ENCODE data around the gene MYO1F. TPM values are rescaled to one million over a fixed set of nuclear protein-coding genes. Genes with fewer than 3 reads are reported as not detected.
A peak's percentile ranks its signal among the peaks of the same experiment; 100 is the strongest.

Gene MYO1F
- total RNA-seq, 2 experiments from 2014 or later: 66.7 to 67.4 TPM

DNA sequence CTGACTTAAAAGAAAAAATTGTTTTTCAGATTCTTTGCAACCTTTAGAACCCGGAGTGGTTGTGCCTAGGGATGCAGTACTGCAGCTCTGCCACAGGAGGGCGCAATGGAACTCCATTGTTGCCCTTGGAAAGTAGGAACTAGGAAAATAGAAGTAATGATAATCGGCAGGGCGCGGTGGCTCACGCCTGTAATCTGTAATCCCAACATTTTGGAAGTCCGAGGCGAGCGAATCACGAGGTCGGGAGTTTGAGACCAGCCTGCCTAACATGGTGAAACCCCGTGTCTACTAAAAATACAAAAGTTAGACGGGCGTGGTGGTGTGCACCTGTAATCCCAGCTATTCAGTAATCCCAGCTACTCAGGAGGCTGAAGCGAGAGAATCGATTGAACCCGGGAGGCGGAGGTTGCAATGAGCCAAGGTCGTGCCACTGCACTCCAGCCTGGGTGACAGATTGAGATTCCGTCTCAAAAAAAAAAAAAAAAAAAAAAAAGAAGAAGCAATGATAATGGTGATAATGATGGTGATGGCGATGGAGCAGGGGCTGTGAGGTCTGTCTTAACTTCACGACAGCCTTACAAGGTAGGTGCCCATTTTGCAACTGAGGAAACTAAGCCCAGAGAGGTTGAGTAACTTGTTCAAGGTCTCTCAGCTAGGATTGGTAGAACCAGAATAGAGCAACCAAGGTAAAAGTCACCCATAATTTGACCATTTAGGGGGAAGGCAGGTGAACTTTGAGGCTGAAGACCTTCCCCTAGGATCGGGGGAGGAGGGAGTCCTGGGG, 38.8 kb upstream of the MYO1F start:
- intact Hi-C loops (cut with DNase I, micrococcal nuclease): loop anchor here in 1 of 2 experiments (5.0 kb wide), 1 partner anchor 34 kb away; no protein-coding TSS in a partner anchor
- Mint-ChIP-seq H3K4me3 (no peak overlapping the region), H3K36me3 (ENCODE audit: low read depth) (no peaks in the 10 kb centered on the region), H3K4me1 (ENCODE audit: low read depth) (peaks cover 28% of the 10 kb centered on the region), H3K27me3 (peaks cover 7% of the 10 kb centered on the region), H3K9me3 (no peaks in the 10 kb centered on the region), H3K27ac (no peak overlapping the region)
- Histone ChIP-seq H3K27ac (ENCODE audit: low read depth in 1 of 2, low read length in 2 of 2) (no peak overlapping the region), H3K9me3 (ENCODE audit: control insufficient read depth in 1 of 2, insufficient read depth in 1 of 2, low read length in 2 of 2) (peaks cover 0 to 4% of the 10 kb centered on the region in 2 experiments), H3K27me3 (ENCODE audit: control insufficient read depth in 1 of 2, insufficient read depth in 2 of 2, low read length in 2 of 2) (no peaks in the 10 kb centered on the region), H3K4me1 (ENCODE audit: insufficient read depth, low read length) (peaks cover 23% of the 10 kb centered on the region), H3K36me3 (ENCODE audit: insufficient read depth, low read length) (no peaks in the 10 kb centered on the region), H3K4me3 (ENCODE audit: low read length) (no peak overlapping the region)
- ChIA-PET CTCF (interaction anchor here (0.6 to 2.7 kb wide), 5 partner anchors 26 to 1825 kb away, joined by 3 to 18 read pairs (median 5); no protein-coding TSS in a partner anchor), POLR2A (no interaction called here)
- DNase-seq: peak; percentile 42 to 81 (median 54)
- TF ChIP-seq, protein P1, sequence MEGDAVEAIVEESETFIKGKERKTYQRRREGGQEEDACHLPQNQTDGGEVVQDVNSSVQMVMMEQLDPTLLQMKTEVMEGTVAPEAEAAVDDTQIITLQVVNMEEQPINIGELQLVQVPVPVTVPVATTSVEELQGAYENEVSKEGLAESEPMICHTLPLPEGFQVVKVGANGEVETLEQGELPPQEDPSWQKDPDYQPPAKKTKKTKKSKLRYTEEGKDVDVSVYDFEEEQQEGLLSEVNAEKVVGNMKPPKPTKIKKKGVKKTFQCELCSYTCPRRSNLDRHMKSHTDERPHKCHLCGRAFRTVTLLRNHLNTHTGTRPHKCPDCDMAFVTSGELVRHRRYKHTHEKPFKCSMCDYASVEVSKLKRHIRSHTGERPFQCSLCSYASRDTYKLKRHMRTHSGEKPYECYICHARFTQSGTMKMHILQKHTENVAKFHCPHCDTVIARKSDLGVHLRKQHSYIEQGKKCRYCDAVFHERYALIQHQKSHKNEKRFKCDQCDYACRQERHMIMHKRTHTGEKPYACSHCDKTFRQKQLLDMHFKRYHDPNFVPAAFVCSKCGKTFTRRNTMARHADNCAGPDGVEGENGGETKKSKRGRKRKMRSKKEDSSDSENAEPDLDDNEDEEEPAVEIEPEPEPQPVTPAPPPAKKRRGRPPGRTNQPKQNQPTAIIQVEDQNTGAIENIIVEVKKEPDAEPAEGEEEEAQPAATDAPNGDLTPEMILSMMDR (IDR thresholded peaks at IDR 0.05): peak; percentile 93
- peak; percentile 58 for ATAC-seq (ENCODE audit: poor library complexity)

DNA sequence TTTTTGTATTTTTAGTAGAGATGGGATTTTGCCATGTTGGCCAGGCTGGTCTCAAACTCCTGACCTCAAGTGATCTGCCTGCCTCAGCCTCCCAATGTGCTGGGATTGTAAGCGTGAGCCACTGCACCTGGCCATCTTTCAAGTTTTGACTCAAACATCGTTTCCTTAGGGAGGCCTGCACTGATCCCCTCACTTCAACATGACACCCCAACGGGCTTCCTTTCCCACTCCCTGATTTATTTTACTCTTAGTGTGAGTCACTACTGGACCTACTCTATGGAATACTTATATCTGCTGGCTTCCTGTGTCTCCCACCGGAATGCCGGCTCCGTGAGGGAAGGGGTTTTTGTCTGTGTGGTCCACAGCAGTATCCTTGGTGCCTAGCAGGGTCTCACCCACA, 37.8 kb upstream of the MYO1F start:
- no peaks in the 10 kb centered on the region for H3K36me3 ChIP-seq (ENCODE audit: insufficient read depth, low read length)
- TF ChIP-seq, protein P1 (IDR thresholded peaks at IDR 0.05): no peak
- no peak overlapping the region for H3K4me3 ChIP-seq (ENCODE audit: low read length)
- Mint-ChIP-seq H3K27ac (peak overlapping the region; percentile 31), H3K4me3 (peak overlapping the region; percentile 0), H3K9me3 (no peaks in the 10 kb centered on the region), H3K27me3 (peaks cover under 1% of the 10 kb centered on the region), H3K36me3 (ENCODE audit: low read depth) (peaks cover 4% of the 10 kb centered on the region), H3K4me1 (ENCODE audit: low read depth) (peaks cover 31% of the 10 kb centered on the region)
- CTCF ChIA-PET: interaction anchor here (1.0 to 2.7 kb wide), 4 partner anchors 27 to 44 kb away, joined by 3 to 18 read pairs (median 6); no protein-coding TSS in a partner anchor
- POLR2A ChIA-PET: no interaction called here
- peaks cover 25% of the 10 kb centered on the region for H3K4me1 ChIP-seq (ENCODE audit: insufficient read depth, low read length)
- DNase-seq: no peak
- no peak for ATAC-seq (ENCODE audit: poor library complexity)
- H3K27ac ChIP-seq (ENCODE audit: low read depth in 1 of 2, low read length in 2 of 2): no peak overlapping the region
- H3K27me3 ChIP-seq (ENCODE audit: control insufficient read depth in 1 of 2, insufficient read depth in 2 of 2, low read length in 2 of 2): no peaks in the 10 kb centered on the region
- intact Hi-C loops (cut with DNase I, micrococcal nuclease): loop anchor here in 1 of 2 experiments (5.0 kb wide), 1 partner anchor 33 kb away; no protein-coding TSS in a partner anchor
- H3K9me3 ChIP-seq (ENCODE audit: control insufficient read depth in 1 of 2, insufficient read depth in 1 of 2, low read length in 2 of 2): no peaks in the 10 kb centered on the region

DNA sequence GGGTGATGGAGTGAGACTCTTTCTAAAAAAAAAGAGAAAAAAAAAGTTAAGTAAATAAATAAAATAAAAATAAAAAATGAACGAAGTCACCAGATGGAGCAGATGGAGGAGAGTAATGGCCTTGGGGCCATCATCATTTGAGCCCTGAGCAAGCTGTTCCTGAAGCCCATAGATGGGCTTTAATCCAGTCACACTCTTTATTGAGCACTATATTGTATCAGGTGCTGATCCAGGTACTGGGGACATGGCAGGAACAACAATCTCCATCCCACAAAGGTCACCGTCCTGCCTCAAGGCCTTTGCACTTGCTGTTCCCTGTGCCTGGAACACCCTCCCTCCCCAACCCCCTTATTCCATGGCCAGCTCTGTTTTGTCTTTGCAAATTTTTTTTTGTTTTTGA, 37.2 kb upstream of the MYO1F start:
- no peaks in the 10 kb centered on the region for H3K36me3 ChIP-seq (ENCODE audit: insufficient read depth, low read length)
- POLR2A ChIA-PET: no interaction called here
- TF ChIP-seq, protein P1 (IDR thresholded peaks at IDR 0.05): no peak
- CTCF ChIA-PET: interaction anchor here (2.4 to 3.0 kb wide), 2 partner anchors 34 to 40 kb away, joined by 5 to 14 read pairs; no protein-coding TSS in a partner anchor
- peaks cover 36% of the 10 kb centered on the region for H3K4me1 Mint-ChIP-seq (ENCODE audit: low read depth)
- no peaks in the 10 kb centered on the region for H3K9me3 Mint-ChIP-seq
- no peak overlapping the region for H3K4me3 Mint-ChIP-seq
- DNase-seq (no peak), ATAC-seq (ENCODE audit: poor library complexity) (no peak)
- no peaks in the 10 kb centered on the region for H3K27me3 Mint-ChIP-seq
- H3K4me1 ChIP-seq (ENCODE audit: insufficient read depth, low read length): peaks cover 31% of the 10 kb centered on the region
- intact Hi-C loops (cut with DNase I, micrococcal nuclease): loop anchor here in 1 of 2 experiments (5.0 kb wide), 1 partner anchor 37 kb away; the partner anchor contains the start of gene MYO1F
- H3K27me3 ChIP-seq (ENCODE audit: control insufficient read depth in 1 of 2, insufficient read depth in 2 of 2, low read length in 2 of 2): no peaks in the 10 kb centered on the region
- H3K27ac ChIP-seq (ENCODE audit: low read depth in 1 of 2, low read length in 2 of 2): no peak overlapping the region
- H3K9me3 ChIP-seq (ENCODE audit: control insufficient read depth in 1 of 2, insufficient read depth in 1 of 2, low read length in 2 of 2): no peaks in the 10 kb centered on the region
- H3K36me3 Mint-ChIP-seq (ENCODE audit: low read depth): peaks cover 8% of the 10 kb centered on the region
- H3K27ac Mint-ChIP-seq: peak overlapping the region; percentile 31
- no peak overlapping the region for H3K4me3 ChIP-seq (ENCODE audit: low read length)
